Stimulated activated CD4-positive, alpha-beta T cell treated with anti-CD3 and anti-CD28 coated beads, Interleukin-2, amount 100 ng/mL, for 48 hours (primary cell): ENCODE measurements around the gene LRRN2.
"Not testable (repeated sequence)": the region's sequence is repeated elsewhere in the genome, so short reads cannot be mapped to it uniquely, and the experiment has no call there.

Experiments
- DNase-seq, 2 donors: peaks; one replicate each; pipeline ENCODE4 v3.0.0-alpha.2; 2020

LRRN2 gene

GRCh38 chr1:204685236-204686006 lies at the start of gene LRRN2:
Gene LRRN2, minus strand, starts transcription at chr1:204685738. Its CDS starts 65,746 bp downstream, at chr1:204619992.
- no peak for DNase-seq

DNA sequence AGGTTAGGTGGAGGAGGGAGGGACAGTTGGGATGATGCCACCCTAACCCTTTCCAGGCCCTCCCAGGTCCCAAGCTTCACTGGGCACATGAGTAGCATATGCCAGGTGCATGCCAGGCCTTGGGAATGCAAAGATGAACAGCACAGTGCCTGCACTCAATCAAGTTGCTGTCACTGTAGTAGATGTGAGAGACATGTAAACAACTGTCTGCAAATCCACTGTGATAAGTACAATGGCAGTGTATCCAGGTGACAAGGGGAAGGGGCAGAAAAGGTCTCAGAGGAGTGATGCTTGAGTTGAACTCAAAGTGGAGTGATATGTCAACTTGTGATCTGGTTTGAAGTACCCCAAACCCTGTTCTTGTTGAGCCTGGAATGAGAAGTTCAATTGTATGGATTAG lies 49.5 kb upstream of the LRRN2 start:
- no peak for DNase-seq

GRCh38 chr1:204733869-204734596 lies 48.5 kb upstream of the LRRN2 start:
- DNase-seq, result no peak

DNA sequence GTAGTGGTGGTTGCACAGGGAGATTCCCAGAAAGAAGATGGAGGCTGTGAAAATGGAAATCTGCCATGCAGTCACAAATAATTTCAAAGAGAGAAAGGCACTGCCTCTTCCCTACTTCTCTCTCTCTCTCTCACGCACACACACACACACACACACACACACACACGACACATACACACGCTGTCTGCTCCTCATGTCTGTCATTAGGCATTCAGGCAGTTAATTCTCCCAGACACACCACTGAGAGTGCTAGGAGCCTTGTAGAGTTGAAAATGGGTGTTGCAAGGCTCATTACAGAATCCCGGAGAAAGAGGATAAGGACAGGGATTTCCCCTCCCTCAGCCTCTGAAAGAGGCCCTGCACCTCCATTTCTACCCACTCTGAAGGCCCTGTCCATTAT lies 47.8 kb upstream of the LRRN2 start:
- DNase-seq, result no peak

DNA sequence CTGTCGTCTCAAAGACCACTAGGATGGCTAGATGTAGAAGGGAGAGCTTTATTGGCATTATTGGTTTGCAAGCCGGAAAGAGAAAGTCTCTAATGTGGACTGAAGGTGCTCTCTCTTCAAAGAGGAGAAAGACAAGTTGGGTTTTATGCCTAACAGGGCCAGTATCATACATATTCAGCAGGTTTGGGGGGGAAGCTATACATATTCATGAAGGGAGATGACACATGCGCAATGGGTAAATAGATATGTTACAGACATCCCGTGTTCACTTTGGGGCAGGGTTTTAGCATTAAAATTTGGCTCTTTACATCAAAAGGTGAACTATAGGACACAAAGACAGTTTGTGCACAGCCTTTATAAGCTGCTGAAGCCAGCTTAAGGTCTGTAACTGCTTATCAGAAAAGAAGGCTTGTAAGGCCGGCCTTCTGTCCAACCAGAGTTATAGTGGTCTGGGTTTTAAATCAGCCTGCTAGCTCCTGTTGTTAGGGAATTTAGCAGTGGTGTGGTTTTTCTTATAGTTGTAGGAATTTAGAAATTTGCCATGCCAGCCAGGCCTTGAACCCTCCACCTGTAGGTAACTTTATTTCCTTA lies 46.5 kb upstream of the LRRN2 start:
- DNase-seq, result no peak

GRCh38 chr1:204731509-204731908 lies 46.0 kb upstream of the LRRN2 start:
- no peak for DNase-seq

DNA sequence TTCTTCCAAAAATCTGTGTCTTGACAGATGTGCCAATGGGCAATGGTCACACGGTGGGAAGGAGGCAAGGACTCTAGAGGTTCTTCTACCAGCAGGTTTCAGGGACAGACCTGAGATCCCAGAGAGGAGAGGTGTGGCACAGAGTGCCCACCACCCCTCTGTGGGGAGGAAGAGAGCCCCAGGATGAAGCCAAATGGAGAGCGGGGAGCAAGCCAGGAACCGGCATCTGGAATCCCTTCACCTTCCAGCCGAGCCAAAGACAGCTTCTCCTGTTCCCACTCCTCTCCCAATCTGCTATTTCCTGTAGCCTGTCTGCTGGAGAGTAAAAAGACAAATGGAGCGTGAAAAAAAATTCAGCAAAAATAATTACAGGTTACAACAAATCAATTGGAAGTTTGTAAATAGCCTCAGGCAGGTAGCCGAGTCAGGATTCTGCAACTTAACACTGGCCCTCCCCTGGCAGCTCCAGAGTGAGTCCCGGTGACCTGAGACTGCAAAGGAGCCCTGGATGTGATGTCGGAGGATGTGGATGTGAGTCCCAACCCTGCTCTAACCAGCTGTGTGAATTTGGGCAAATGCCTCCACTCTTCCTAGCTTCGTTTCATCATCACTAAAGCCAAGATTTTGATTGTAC lies 45.4 kb upstream of the LRRN2 start:
- DNase-seq, result no peak

- DNase-seq, result no peak
These were observed 44.0 kb upstream of the LRRN2 start for GRCh38 chr1:204729516-204729915.

DNA sequence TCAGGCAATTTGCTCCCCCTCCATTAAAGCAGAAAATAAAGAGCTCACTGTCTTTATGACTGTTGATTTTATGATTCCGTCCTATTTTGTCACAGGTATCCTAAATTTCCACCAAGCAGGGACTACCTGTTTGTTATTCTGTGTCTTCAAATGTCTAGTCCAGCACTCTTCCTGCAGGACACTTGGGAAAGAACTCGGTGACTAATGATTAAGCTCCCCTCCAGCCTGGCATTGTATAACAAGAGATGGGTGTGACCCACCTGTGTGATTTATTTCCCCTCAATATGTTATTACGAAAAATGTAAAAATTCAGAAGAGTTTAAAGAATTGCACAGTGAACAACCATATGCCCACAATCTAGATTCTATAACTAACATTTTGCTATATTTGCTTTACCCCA lies 42.9 kb upstream of the LRRN2 start:
- DNase-seq, result no peak

DNA sequence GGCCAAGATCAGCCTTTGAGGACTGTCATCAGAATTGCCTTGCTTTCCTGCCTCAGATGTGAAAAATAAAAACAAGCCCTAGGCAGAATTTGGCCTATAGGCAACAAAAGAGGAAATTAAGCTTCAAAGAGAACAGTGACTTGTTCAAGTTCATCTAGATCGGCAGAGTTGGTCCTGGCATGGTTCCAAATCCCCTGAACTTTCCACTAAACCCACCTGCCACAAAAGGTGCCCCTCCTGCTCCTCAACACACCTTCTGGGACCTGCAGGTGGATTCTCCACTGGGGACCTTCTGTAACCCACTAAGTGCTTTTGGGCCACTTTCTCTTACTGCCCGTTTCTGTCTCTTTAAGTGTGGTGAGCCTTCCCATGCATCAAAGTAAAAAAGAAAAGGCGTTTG lies 42.5 kb upstream of the LRRN2 start:
- no peak for DNase-seq

GRCh38 chr1:204727438-204727837 lies 41.9 kb upstream of the LRRN2 start:
- not testable (repeated sequence) for DNase-seq

DNA sequence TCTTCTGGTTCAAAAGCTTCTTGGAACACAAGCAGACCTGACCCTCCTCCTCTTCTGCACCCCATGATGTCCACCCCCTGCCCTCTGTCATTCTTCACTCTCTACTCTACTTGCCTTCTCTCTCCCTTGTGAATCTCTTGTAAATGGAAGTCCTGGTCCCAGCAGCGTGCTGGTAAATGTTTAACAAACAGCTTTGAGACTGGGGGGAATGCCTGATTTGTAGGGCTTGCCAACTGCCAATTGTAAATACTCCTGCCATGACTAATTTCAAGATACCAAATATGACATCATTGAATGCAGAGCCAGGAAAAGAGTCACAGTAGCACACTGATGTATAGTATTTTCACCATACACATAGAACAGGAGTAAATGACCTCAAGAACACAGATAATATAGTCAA lies 40.9 kb upstream of the LRRN2 start:
- DNase-seq, result no peak

DNA sequence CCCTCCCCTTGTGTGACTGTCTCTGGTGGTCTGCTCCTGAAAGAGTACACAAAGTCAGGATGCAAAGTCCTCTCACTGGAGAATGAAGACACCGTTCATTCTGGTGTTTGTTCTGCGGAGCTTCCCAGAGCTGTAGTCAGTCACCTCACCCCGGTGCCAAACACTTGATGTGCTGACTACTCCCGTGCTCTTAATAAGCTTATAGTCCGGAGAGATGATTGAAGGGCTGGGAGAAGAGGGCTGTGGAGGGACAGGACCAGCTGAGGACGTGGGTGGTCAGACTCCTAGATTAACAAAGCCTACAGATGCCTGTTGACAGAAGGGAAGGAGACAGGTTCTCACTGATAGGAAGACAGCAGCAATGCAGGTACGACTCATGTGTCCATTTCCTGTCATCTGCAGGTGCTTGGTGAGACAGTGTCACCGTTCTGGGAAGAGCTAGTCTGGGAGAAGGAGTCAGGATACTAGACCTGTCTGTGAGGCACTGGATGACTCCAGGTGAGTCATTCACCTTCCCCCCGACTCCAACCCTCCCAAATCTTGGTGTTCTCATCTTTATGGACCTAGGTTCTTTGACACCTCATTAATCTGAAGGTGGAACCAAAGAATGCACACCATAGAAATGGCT lies 40.4 kb upstream of the LRRN2 start:
- DNase-seq, result no peak

DNA sequence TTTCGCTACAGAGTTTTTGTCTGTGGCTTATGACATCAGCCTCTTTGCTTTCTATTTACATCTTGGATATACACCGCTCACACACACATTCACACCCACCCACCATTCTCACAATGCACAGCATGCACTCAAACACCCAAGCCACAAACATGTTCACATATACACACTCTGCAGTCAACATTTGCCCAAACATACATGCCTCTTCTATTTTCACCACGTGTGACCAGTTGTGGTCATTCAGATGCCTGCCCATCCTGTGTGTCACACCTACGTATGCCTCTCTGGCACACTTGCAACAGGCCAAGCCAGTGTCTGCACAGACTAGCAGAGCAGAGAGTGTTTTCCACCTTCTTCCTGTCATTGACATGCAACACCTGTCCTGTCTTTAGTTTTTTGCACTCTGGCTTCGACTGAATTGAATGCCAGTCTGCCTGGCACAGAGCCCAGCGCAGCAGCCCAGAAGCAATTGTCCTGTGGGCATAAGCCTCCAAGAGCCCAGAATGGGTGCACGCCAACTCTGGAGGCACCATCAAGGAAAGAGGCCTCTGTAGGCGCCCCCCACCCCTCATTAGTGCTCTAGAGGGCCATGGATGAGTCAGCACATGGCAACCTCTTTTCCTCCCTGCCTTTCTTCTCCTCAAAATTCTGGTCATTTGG lies 37.7 kb upstream of the LRRN2 start:
- no peak for DNase-seq

GRCh38 chr1:204721373-204722055 lies 36.0 kb upstream of the LRRN2 start:
- no peak for DNase-seq

- DNase-seq, result no peak
These were observed 31.1 kb upstream of the LRRN2 start for GRCh38 chr1:204716660-204717059.

DNA sequence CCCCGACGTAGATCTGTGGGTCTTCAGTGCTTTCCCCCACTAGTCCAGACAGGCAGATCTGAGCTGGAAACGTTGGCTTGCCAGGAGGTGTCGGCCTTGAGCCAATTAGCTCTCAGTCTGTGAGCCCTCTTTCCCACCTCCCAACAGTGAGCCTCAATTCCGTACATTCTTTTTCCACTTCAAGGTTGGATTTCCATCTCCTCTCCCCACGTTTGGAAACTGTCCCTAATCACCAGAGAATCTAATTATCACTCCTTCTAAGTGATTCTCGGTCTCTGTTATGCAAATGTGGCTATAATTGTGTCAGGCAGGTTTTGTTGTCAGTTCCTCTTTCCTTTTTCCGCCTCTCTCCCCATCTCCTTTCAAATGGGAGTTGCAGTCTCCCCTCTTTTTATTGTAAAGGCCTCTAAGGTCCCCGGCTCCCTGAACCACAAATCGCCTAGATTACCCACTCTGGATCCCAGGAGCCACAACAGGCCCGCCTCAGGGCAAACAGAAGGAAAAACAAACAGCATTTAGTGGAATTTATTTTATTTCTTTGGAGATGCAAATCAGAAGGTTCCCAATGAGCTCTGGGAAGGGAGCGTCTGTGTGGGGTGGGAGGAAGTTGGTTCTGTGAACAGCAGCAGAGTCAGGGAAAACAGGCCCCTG lies 29.4 kb upstream of the LRRN2 start:
- DNase-seq, result no peak

DNA sequence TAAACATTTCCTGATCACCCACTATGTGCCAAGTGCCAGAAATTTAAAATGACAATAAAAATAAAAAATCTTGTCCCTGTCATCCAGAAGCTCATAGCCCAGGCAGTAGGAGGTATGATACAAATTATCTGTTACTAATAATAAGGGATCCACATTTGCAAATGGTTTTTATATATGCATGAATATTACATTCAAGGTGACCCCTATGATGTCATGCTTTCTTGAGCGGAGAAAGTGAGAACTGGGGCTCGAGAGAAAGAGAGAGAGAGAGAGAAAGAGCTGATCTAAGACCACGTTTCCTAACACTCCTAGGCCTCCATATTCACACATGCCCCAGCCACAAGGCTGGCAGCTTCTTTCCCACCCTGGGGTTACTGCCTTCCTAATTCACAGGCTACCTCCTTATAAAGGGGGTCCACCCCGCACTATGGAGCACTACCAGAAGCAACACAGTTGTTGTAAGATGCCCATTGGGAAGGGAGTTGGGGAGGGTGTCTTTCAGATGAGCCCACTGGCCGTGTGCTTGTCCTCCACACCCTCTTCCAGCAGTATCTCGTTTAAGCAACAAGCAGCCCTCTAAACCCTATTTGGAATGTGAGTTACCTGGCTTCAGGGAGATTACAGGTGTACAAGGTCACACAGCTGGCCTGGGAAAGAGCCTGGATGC lies 28.8 kb upstream of the LRRN2 start:
- DNase-seq, result no peak

- no peak for DNase-seq
These were observed 28.0 kb upstream of the LRRN2 start for GRCh38 chr1:204713541-204713940.

GRCh38 chr1:204712708-204713430 lies 27.3 kb upstream of the LRRN2 start:
- DNase-seq, result no peak
